HCT116 (cell line): ENCODE data around the gene TOGARAM1. TPM values are rescaled to one million over a fixed set of nuclear protein-coding genes. Genes with fewer than 3 reads are reported as not detected.
"Not testable (repeated sequence)": the region's sequence is repeated elsewhere in the genome, so short reads cannot be mapped to it uniquely, and the experiment has no call there.

Experiments
- ATAC-seq: fragments of 200-7000 bp; cut with Tn5 transposase; 2 replicates; pipeline ENCODE4 v1.9.1; 2020; ENCODE audit warnings: mild to moderate bottlenecking, moderate library complexity
- BruUV-seq: library from RNA; stranded (reverse); fragments of 400-500 nt; replicated peaks from 2 replicates; lab custom pipeline; 2021; lab: Mats Ljungman, UMichigan
- CTCF ChIA-PET: fragments of 300-600 bp; sonication (Branson Sonifier 250); formaldehyde crosslinking; loops from one replicate; lab custom pipeline; 2021; ENCODE audit warnings: antibody characterized with exemption; lab: Charles Lee
- POLR2A ChIA-PET: fragments of 300-600, 350-600 bp; sonication (Branson Sonifier 250); formaldehyde crosslinking; loops from one replicate; lab custom pipeline; 2021; ENCODE audit warnings: antibody characterized with exemption; lab: Charles Lee
- RAD21 ChIA-PET, 2 experiments: fragments of 300-600 bp; sonication (Branson Sonifier 250); formaldehyde crosslinking; loops; one replicate each; lab custom pipeline; 2023; ENCODE audit warnings: low total read pairs in 2 of 2; ENCODE audit not compliant: uncharacterized antibody in 2 of 2, unreplicated experiment in 2 of 2, low non-redundant PET in 1 of 2; lab: Charles Lee
- DNase-seq: peaks from one replicate; pipeline ENCODE4 v3.0.0-alpha.2; 2010; ENCODE audit warnings: low read depth, low spot score
- H2AFZ ChIP-seq: fragments of 200-600 bp; shearing (Covaris generic), sonication (generic); 2 replicates; pipeline ENCODE4 v1.6.1; 2017; ENCODE audit warnings: low read depth, mixed run types, mixed read lengths, antibody characterized with exemption, low read length; ENCODE audit not compliant: poor library complexity, severe bottlenecking
- H3K27ac ChIP-seq: 2 replicates; pipeline ENCODE4 v1.5.1; 2012; ENCODE audit warnings: low read depth, low read length
- H3K27me3 ChIP-seq: fragments of 200-600 bp; sonication (generic); 2 replicates; pipeline ENCODE4 v1.6.1; 2016; ENCODE audit warnings: mixed run types, low read length, mixed read lengths; ENCODE audit not compliant: insufficient read depth
- H3K36me3 ChIP-seq, 2 experiments: fragments of 200-500 bp in 1 of 2; fragments of 200-600 bp in 1 of 2; sonication (Bioruptor generic) in 1 of 2; sonication (generic) in 1 of 2; 2 replicates each; pipeline versions ENCODE4 v1.5.1 to v1.6.1; 2014 to 2016; ENCODE audit warnings: low read length in 2 of 2, inconsistent platforms in 1 of 2, mixed read lengths in 1 of 2, mixed run types in 1 of 2; ENCODE audit not compliant: insufficient read depth in 2 of 2, control insufficient read depth in 1 of 2
- H3K4me1 ChIP-seq, 2 experiments: fragments of 200-600 bp in 1 of 2; sonication (generic) in 1 of 2; 2 replicates each; pipeline versions ENCODE4 v1.5.1 to v1.6.1; 2012 to 2017; ENCODE audit warnings: low read length in 2 of 2, inconsistent platforms in 1 of 2, mild to moderate bottlenecking in 1 of 2, mixed read lengths in 1 of 2, mixed run types in 1 of 2, moderate library complexity in 1 of 2; ENCODE audit not compliant: insufficient read depth in 2 of 2, control insufficient read depth in 1 of 2
- H3K4me2 ChIP-seq: fragments of 200-600 bp; sonication (generic); 2 replicates; pipeline ENCODE4 v1.6.1; 2017; ENCODE audit warnings: mixed run types, low read length, mixed read lengths
- H3K4me3 ChIP-seq, 2 experiments: fragments of 200-600 bp in 1 of 2; sonication (generic) in 1 of 2; replicated peaks in 1 of 2; 2 replicates each; pipeline ENCODE4 v1.5.1; 2011 to 2016; ENCODE audit warnings: low read length in 2 of 2, control low read depth in 1 of 2, low read depth in 1 of 2, mild to moderate bottlenecking in 1 of 2, mixed read lengths in 1 of 2, mixed run types in 1 of 2
- H3K79me2 ChIP-seq: fragments of 200-600 bp; sonication (generic); 2 replicates; pipeline ENCODE4 v1.6.1; 2017; ENCODE audit warnings: mild to moderate bottlenecking, mixed run types, low read length, moderate library complexity, mixed read lengths; ENCODE audit not compliant: insufficient read depth
- H3K9ac ChIP-seq: fragments of 200-600 bp; sonication (generic); 2 replicates; pipeline ENCODE4 v1.6.1; 2016; ENCODE audit warnings: low read length, mixed read lengths
- H3K9me2 ChIP-seq: fragments of 200-600 bp; sonication (generic), shearing (Covaris generic); 2 replicates; pipeline ENCODE4 v1.6.1; 2017; ENCODE audit warnings: mixed run types, mild to moderate bottlenecking, moderate library complexity; ENCODE audit not compliant: insufficient read depth
- H3K9me3 ChIP-seq, 2 experiments: fragments of 200-500 bp in 1 of 2; fragments of 200-600 bp in 1 of 2; sonication (Bioruptor generic) in 1 of 2; sonication (generic) in 1 of 2; 2 replicates each; pipeline ENCODE4 v1.6.1; 2014 to 2017; ENCODE audit warnings: low read length in 2 of 2, mixed read lengths in 2 of 2, inconsistent platforms in 1 of 2, low read depth in 1 of 2, mild to moderate bottlenecking in 1 of 2, mixed run types in 1 of 2, moderate library complexity in 1 of 2; ENCODE audit not compliant: control insufficient read depth in 1 of 2, insufficient read depth in 1 of 2
- H4K20me1 ChIP-seq: fragments of 200-600 bp; sonication (generic), shearing (Covaris generic); 2 replicates; pipeline ENCODE4 v1.6.1; 2017; ENCODE audit warnings: mixed run types, mild to moderate bottlenecking, moderate library complexity; ENCODE audit not compliant: insufficient read depth
- CEBPB ChIP-seq: IDR thresholded peaks from 2 replicates; pipeline ENCODE4 v1.6.1; 2012; ENCODE audit warnings: low read depth
- EGR1 ChIP-seq: IDR thresholded peaks from 2 replicates; pipeline ENCODE4 v1.6.1; 2012; ENCODE audit warnings: low read depth
- FOSL1 ChIP-seq: IDR thresholded peaks from 2 replicates; pipeline ENCODE4 v1.6.1; 2012; ENCODE audit warnings: low read depth
- MAX ChIP-seq: IDR thresholded peaks from 2 replicates; pipeline ENCODE4 v1.6.1; 2012
- RAD21 ChIP-seq: IDR thresholded peaks from 2 replicates; pipeline ENCODE4 v1.6.1; 2012; ENCODE audit warnings: low read depth, mild to moderate bottlenecking
- intact Hi-C: fragments of 100-400 bp; cut with micrococcal nuclease; formaldehyde crosslinking; loops from 2 replicates; pipeline ENCODE4 v1.10.0; 2022
- total RNA-seq: library from RNA; stranded (reverse); gene quantifications from one replicate; pipeline ENCODE4 v1.2.1, GENCODE V29; 2021; ENCODE audit not compliant: unreplicated experiment

Gene TOGARAM1
- total RNA-seq, 1 experiment from 2014 or later = 1.9 TPM

GRCh38 chr14:45078323-45078722 is 116.3 kb downstream of the TOGARAM1 start:
- ATAC-seq = no peak
- Histone ChIP-seq H3K9me3 (no peaks in the 10 kb centered on the region), H4K20me1 (no peaks in the 10 kb centered on the region), H3K9me2 (no peaks in the 10 kb centered on the region), H3K4me3 (no peak overlapping the region), H3K9ac (no peak overlapping the region), H3K27me3 (no peaks in the 10 kb centered on the region), H3K27ac (no peak overlapping the region), H3K79me2 (no peaks in the 10 kb centered on the region), H3K36me3 (no peaks in the 10 kb centered on the region), H3K4me2 (no peak overlapping the region), H2AFZ (no peak overlapping the region)
- ChIA-PET POLR2A (no interaction called here), RAD21 (no interaction called here), CTCF (no interaction called here)
- intact Hi-C loops = no loop called here
- DNase-seq = no peak
- TF ChIP-seq RAD21 (no peak), CEBPB (no peak), EGR1 (no peak), MAX (no peak), FOSL1 (no peak)
- TF ChIP-seq, all 23 proteins: peak for 0
- no TSS peak for BruUV-seq
- H3K4me1 ChIP-seq = peaks cover 2 to 3% of the 10 kb centered on the region in 2 experiments; a peak in 3 of 4 replicates

- ATAC-seq, DNase-seq, H3K4me3 ChIP-seq, BruUV-seq, H3K27ac ChIP-seq, CTCF ChIA-PET, H3K9ac ChIP-seq, H4K20me1 ChIP-seq, POLR2A ChIA-PET, H3K9me3 ChIP-seq, RAD21 ChIA-PET, H3K4me2 ChIP-seq, H3K9me2 ChIP-seq, H3K36me3 ChIP-seq, H3K27me3 ChIP-seq, H2AFZ ChIP-seq, intact Hi-C loops: not testable (repeated sequence)
- H3K4me1 ChIP-seq = peaks cover 5 to 14% of the 10 kb centered on the region in 2 experiments; a peak in 3 of 4 replicates
- H3K79me2 ChIP-seq = peaks cover 16% of the 10 kb centered on the region
Measured at GRCh38 chr14:45080416-45080968, 118.5 kb downstream of the TOGARAM1 start.

GRCh38 chr14:45081096-45081495 is 119.1 kb downstream of the TOGARAM1 start:
- DNase-seq, H4K20me1 ChIP-seq, POLR2A ChIA-PET, H3K36me3 ChIP-seq, H3K27me3 ChIP-seq, intact Hi-C loops, RAD21 ChIA-PET, H3K4me2 ChIP-seq, H3K9me3 ChIP-seq, ATAC-seq, H3K4me3 ChIP-seq, H3K27ac ChIP-seq, H3K9ac ChIP-seq, H3K9me2 ChIP-seq, CTCF ChIA-PET, H2AFZ ChIP-seq, BruUV-seq: not testable (repeated sequence)
- Histone ChIP-seq H3K79me2 (peaks cover 22% of the 10 kb centered on the region), H3K4me1 (peaks cover 5 to 16% of the 10 kb centered on the region in 2 experiments; a peak in 3 of 4 replicates)
